GM12891 (cell line): ENCODE results near the gene BBS1.

ENCODE experiments used
- DNase-seq: peaks from one replicate; pipeline ENCODE4 v3.0.0; 2011; ENCODE audit warnings: low spot score; ENCODE audit not compliant: insufficient read length
- FAIRE-seq: peaks from 2 replicates; lab custom pipeline; 2011; peaks lifted over from hg19 to GRCh38; lab: Jason Lieb, UNC
- PAX5 ChIP-seq: IDR thresholded peaks from 2 replicates; pipeline ENCODE4 v1.6.1; 2011; ENCODE audit warnings: low read length, moderate library complexity, mild to moderate bottlenecking; ENCODE audit not compliant: insufficient read depth, severe bottlenecking
- POLR2A ChIP-seq: IDR thresholded peaks from 2 replicates; pipeline ENCODE4 v1.6.1; 2011; ENCODE audit warnings: low read depth, low read length, control low read depth
- POLR2AphosphoS5 ChIP-seq: IDR thresholded peaks from 2 replicates; pipeline ENCODE4 v1.6.1; 2011; ENCODE audit warnings: low read depth, low read length, control low read depth
- POU2F2 ChIP-seq: IDR thresholded peaks from 2 replicates; pipeline ENCODE4 v1.6.1; 2011; ENCODE audit warnings: low read depth, mild to moderate bottlenecking, control low read depth, low read length, moderate library complexity
- SPI1 ChIP-seq: IDR thresholded peaks from 2 replicates; pipeline ENCODE4 v1.6.1; 2011; ENCODE audit warnings: low read depth, low read length, control low read depth
- TAF1 ChIP-seq: IDR thresholded peaks from 2 replicates; pipeline ENCODE4 v1.6.1; 2011; ENCODE audit warnings: low read depth, low read length, control low read depth

BBS1 gene

GRCh38 chr11:66477263-66478201, 32.9 kb upstream of the BBS1 start:
- DNase-seq (no peak), FAIRE-seq (no peak)
- TF ChIP-seq SPI1 (no peak), POLR2A (no peak), POLR2AphosphoS5 (no peak), TAF1 (no peak), POU2F2 (no peak), PAX5 (no peak)

DNA sequence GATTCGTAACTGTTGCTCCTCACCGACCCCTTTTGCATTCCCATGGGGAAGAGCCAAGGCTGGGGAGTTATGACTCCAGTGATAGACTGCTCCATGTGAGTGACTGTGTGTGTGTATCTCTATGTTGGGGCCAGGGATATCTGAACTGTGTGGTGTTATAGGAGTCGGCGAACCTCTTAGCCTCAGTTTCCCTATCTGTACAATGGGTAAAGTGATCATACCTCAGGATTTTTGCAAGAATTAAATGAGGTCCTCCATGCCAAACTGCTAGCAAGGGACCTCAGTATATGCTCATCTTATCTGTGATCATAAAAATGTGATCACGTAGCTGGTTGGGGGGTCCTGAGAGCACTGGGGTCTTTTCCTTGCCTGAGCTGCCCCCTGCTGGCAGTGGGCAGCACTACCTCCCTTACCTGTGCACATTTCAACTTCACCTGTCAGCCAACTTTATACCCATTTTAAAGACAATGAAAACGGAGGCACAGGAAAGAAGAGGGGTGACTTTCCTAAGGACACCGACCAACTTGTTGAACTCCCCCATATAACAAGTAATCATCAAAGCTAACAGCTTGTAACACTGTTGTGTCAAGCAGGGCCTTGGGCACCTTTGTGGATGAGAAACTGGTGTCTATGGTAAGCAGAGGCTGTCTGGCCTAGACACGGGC, 31.6 kb upstream of the BBS1 start:
- DNase-seq (peak; percentile 61), FAIRE-seq (peak; percentile 89)
- TF ChIP-seq PAX5 (no peak), POLR2AphosphoS5 (no peak)

DNA sequence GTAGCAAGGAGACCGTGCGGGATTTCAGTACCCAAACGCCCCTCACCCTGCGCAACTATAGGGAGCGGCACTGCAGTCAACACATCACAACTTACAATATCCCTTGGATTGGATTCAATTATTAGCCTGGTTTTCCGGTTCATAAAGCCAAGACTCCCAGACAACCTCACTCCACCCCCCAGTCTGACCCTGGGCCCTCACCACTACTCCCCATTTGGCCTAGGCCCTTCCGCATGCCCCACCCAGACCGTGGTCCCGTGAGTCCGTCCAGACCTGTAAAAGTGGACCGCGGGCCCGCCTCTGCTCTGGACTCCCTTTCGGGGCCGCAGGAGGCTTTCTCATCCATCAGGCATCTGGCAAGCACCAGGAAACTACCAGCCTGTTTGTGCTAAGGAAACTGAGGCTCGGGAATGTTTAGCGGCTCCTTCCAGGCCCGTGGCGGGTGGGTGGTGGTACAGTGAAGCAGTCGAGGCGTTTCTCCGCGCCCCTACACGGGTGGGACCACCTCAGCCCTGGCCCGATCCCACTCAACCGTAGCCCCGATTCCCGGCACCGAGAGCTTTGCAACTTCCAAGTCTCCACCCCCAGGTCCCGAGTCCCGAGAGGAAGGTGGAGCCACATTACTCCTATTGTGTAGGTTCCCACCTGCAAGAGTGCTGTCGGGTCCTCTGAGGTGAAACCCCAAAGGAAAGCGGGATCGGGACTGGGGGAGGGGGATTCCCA, 30.9 kb upstream of the BBS1 start:
- DNase-seq (no peak), FAIRE-seq (peak; percentile 13)

GRCh38 chr11:66480117-66480938, 30.1 kb upstream of the BBS1 start, which contains the start of gene DPP3:
Gene DPP3 (plus strand): TSS chr11:66480434. CDS start chr11:66482201, 1,767 bp downstream.
- TF ChIP-seq TAF1 (peak; percentile 56; the same call in 1 of the 2 replicates), POU2F2 (0 out of 2 replicates have a peak, but pooled peaks have one; percentile 51), POLR2A (peak; percentile 92), POLR2AphosphoS5 (peak; percentile 88), PAX5 (no peak), SPI1 (peak; percentile 44; the same call in 1 of the 2 replicates)
- FAIRE-seq (peak; percentile 94), DNase-seq (peak; percentile 100)

More for the DNA sequence above, 30.9 kb upstream of the BBS1 start:
- TF ChIP-seq TAF1 (no peak), POLR2AphosphoS5 (no peak), POU2F2 (no peak), SPI1 (no peak), POLR2A (no peak), PAX5 (no peak)

DNA sequence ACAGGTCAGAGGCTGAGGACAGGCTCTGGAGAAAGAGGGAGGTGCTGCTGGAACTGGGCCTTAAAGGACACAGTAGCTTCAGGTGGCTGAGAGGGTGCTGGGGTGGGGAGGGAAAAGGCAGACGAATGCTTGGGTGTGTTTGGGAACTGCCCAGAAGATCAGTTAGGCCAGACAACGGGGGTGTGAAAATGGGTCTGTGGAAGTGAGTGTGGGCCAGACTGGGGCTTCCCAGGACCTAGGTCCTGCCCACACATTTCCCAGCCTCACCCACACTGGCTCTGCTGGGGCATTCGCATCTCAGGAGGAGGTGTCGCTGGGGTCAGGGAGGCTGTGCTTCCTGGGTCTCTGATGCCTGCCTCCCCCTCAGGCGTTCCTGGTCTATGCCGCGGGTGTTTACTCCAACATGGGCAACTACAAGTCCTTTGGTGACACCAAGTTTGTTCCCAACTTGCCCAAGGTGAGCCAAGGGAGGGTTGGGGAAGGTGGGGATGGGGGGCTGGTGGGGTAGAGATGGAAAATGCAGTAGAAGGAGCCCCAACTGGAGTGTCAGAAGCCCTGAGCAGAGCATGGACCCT, 25.5 kb upstream of the BBS1 start:
- FAIRE-seq: no peak
- no peak for DNase-seq
- no peak for TF ChIP-seq POLR2AphosphoS5
- TF ChIP-seq SPI1: no peak
- TF ChIP-seq POU2F2: no peak
- no peak for TF ChIP-seq TAF1
- TF ChIP-seq PAX5: no peak
- TF ChIP-seq POLR2A: no peak

- no peak for FAIRE-seq
Observed at GRCh38 chr11:66488957-66489356, 21.5 kb upstream of the BBS1 start.

GRCh38 chr11:66489636-66490035, 20.8 kb upstream of the BBS1 start:
- TF ChIP-seq POLR2AphosphoS5: no peak
- no peak for TF ChIP-seq TAF1
- no peak for TF ChIP-seq POLR2A
- TF ChIP-seq POU2F2: no peak
- no peak for TF ChIP-seq SPI1
- TF ChIP-seq PAX5: no peak
- FAIRE-seq: no peak
- no peak for DNase-seq

More at GRCh38 chr11:66488957-66489356, 21.5 kb upstream of the BBS1 start:
- no peak for DNase-seq
- TF ChIP-seq POU2F2 (no peak), POLR2AphosphoS5 (no peak), SPI1 (no peak), PAX5 (no peak), TAF1 (no peak), POLR2A (no peak)

GRCh38 chr11:66491315-66491935, 19.0 kb upstream of the BBS1 start:
- TF ChIP-seq POLR2AphosphoS5: no peak
- no peak for TF ChIP-seq POLR2A
- TF ChIP-seq TAF1: no peak
- TF ChIP-seq PAX5: no peak
- no peak for TF ChIP-seq POU2F2
- TF ChIP-seq SPI1: no peak
- no peak for DNase-seq
- no peak for FAIRE-seq
